Liver (tissue), 9 donors: ENCODE measurements around the gene ZNRF2. TPM values are rescaled to one million over a fixed set of nuclear protein-coding genes. Genes with fewer than 3 reads are reported as not detected.

Experiments used
- DNase-seq: peaks from one replicate; pipeline ENCODE4 v3.0.0-alpha.2; 2017; ENCODE audit warnings: low spot score
- H3K27ac ChIP-seq, 2 donors: one replicate each; pipeline ENCODE4 v1.7.0; 2013; ENCODE audit warnings: inconsistent platforms in 2 of 2, low read length in 2 of 2, control low read depth in 1 of 2, low read depth in 1 of 2, mild to moderate bottlenecking in 1 of 2
- H3K27me3 ChIP-seq, 4 donors: one replicate each; pipeline versions ENCODE4 v1.6.1 to v1.7.0; 2013; ENCODE audit warnings: low read length in 3 of 4, inconsistent platforms in 1 of 4, mild to moderate bottlenecking in 1 of 4, moderate library complexity in 1 of 4; ENCODE audit not compliant: control insufficient read depth in 4 of 4, insufficient read depth in 4 of 4
- H3K36me3 ChIP-seq, 4 donors: one replicate each; pipeline versions ENCODE4 v1.6.1 to v1.7.0; 2013; ENCODE audit warnings: low read length in 3 of 4, mild to moderate bottlenecking in 3 of 4, low read depth in 1 of 4, moderate library complexity in 1 of 4; ENCODE audit not compliant: control insufficient read depth in 4 of 4, insufficient read depth in 3 of 4
- H3K4me1 ChIP-seq, 4 donors: one replicate each; pipeline versions ENCODE4 v1.6.1 to v1.7.0; 2013; ENCODE audit warnings: low read length in 3 of 4, mild to moderate bottlenecking in 3 of 4, moderate library complexity in 1 of 4; ENCODE audit not compliant: control insufficient read depth in 4 of 4, insufficient read depth in 4 of 4
- H3K4me3 ChIP-seq, 3 donors: one replicate each; pipeline versions ENCODE4 v1.6.1 to v1.7.0; 2013; ENCODE audit warnings: low read length in 3 of 3, control low read depth in 1 of 3, low read depth in 1 of 3, mild to moderate bottlenecking in 1 of 3
- H3K9ac ChIP-seq, 2 donors: one replicate each; pipeline ENCODE4 v1.7.0; 2013; ENCODE audit warnings: low read length in 2 of 2, mild to moderate bottlenecking in 2 of 2, moderate library complexity in 2 of 2, control low read depth in 1 of 2, low read depth in 1 of 2
- H3K9me3 ChIP-seq, 4 donors: one replicate each; pipeline versions ENCODE4 v1.6.1 to v1.7.0; 2013; ENCODE audit warnings: low read length in 3 of 4; ENCODE audit not compliant: control insufficient read depth in 4 of 4
- ATF3 ChIP-seq: IDR thresholded peaks from 2 replicates; pipeline ENCODE4 v1.6.1; 2016; ENCODE audit warnings: antibody characterized with exemption
- CTCF ChIP-seq: fragments of 150-350 bp; IDR thresholded peaks from 2 replicates; pipeline ENCODE4 v1.5.1; 2017; ENCODE audit warnings: improper control_type of control experiment, low read depth, low read length; ENCODE audit not compliant: missing input control
- EGR1 ChIP-seq, 2 donors: IDR thresholded peaks; 2 replicates each; pipeline ENCODE4 v1.6.1; 2016 to 2018; ENCODE audit warnings: antibody characterized with exemption in 2 of 2, low read depth in 2 of 2
- FOXA1 ChIP-seq: IDR thresholded peaks from 2 replicates; pipeline ENCODE4 v1.6.1; 2016; ENCODE audit warnings: antibody characterized with exemption
- FOXA2 ChIP-seq: IDR thresholded peaks from 2 replicates; pipeline ENCODE4 v1.6.1; 2016; ENCODE audit warnings: antibody characterized with exemption
- GABPA ChIP-seq, 2 donors: IDR thresholded peaks in 1 of 2; conservative IDR thresholded peaks in 1 of 2; 2 replicates each; pipeline ENCODE4 v1.6.1; 2016; ENCODE audit warnings: antibody characterized with exemption in 2 of 2, mild to moderate bottlenecking in 1 of 2, moderate library complexity in 1 of 2
- HNF4A ChIP-seq, 2 donors: conservative IDR thresholded peaks; 2 replicates each; pipeline ENCODE4 v1.6.1; 2016; ENCODE audit warnings: antibody characterized with exemption in 2 of 2, mild to moderate bottlenecking in 2 of 2
- NR2F2 ChIP-seq: IDR thresholded peaks from 2 replicates; pipeline ENCODE4 v1.6.1; 2016; ENCODE audit warnings: antibody characterized with exemption
- RAD21 ChIP-seq, 2 donors: IDR thresholded peaks; 2 replicates each; pipeline ENCODE4 v1.6.1; 2016; ENCODE audit warnings: antibody characterized with exemption in 2 of 2, mild to moderate bottlenecking in 2 of 2
- RXRA ChIP-seq, 2 donors: IDR thresholded peaks; 2 replicates each; pipeline ENCODE4 v1.6.1; 2017 to 2018; ENCODE audit warnings: antibody characterized with exemption in 2 of 2, mild to moderate bottlenecking in 1 of 2
- SP1 ChIP-seq: IDR thresholded peaks from 2 replicates; pipeline ENCODE4 v1.6.1; 2018; ENCODE audit warnings: antibody characterized with exemption, mild to moderate bottlenecking
- TAF1 ChIP-seq: conservative IDR thresholded peaks from 2 replicates; pipeline ENCODE4 v1.6.1; 2016; ENCODE audit warnings: antibody characterized with exemption, mild to moderate bottlenecking
- YY1 ChIP-seq: IDR thresholded peaks from 2 replicates; pipeline ENCODE4 v1.6.1; 2016; ENCODE audit warnings: antibody characterized with exemption, mild to moderate bottlenecking
- WGBS: extraction: QIAGEN DNeasy Blood & Tissue Kit; methylation state at CpG from one replicate; pipeline ENCODE4 v1.1.7; 2013; 5-methylcytosine and 5-hydroxymethylcytosine counted together
- polyA plus RNA-seq, 2 donors: library from polyadenylated mRNA; stranded (reverse) in 1 of 2; unstranded in 1 of 2; fragments of 200-250 nt in 1 of 2; fragments of >200 nt in 1 of 2; fragmentation: Nextera tagmentation in 1 of 2; extraction: Ambion mirVana in 1 of 2; gene quantifications; one replicate each; pipeline versions ENCODE4 v1.2.1 to v1.2.3, GENCODE V29; 2013 to 2015
- total RNA-seq, 2 donors: library from RNA; depleted of rRNA; stranded (reverse); fragments of >200 nt; gene quantifications; one replicate each; pipeline ENCODE4 v1.2.3, GENCODE V29; 2014
- TF ChIP-seq, protein P1 (sequence below): IDR thresholded peaks from 2 replicates; pipeline ENCODE4 v1.6.1; 2016; ENCODE audit warnings: antibody characterized with exemption, mild to moderate bottlenecking
- TF ChIP-seq, protein P2 (sequence below): IDR thresholded peaks from 2 replicates; pipeline ENCODE4 v1.6.1; 2016; ENCODE audit warnings: antibody characterized with exemption
- TF ChIP-seq, protein P3 (sequence below): IDR thresholded peaks from 2 replicates; pipeline ENCODE4 v1.6.1; 2016; ENCODE audit warnings: antibody characterized with exemption
- donor health status: healthy.
- donor health status: healthy.
- donor health status: healthy.
- donor health status: healthy.
- donor health status: healthy.

Gene ZNRF2
- total and polyA plus RNA-seq, 4 donors: 6.9 to 30.0 (median 12.7) TPM

GRCh38 chr7:30331338-30331737, 46.9 kb downstream of the ZNRF2 start (continued):
- TF ChIP-seq, protein P1, sequence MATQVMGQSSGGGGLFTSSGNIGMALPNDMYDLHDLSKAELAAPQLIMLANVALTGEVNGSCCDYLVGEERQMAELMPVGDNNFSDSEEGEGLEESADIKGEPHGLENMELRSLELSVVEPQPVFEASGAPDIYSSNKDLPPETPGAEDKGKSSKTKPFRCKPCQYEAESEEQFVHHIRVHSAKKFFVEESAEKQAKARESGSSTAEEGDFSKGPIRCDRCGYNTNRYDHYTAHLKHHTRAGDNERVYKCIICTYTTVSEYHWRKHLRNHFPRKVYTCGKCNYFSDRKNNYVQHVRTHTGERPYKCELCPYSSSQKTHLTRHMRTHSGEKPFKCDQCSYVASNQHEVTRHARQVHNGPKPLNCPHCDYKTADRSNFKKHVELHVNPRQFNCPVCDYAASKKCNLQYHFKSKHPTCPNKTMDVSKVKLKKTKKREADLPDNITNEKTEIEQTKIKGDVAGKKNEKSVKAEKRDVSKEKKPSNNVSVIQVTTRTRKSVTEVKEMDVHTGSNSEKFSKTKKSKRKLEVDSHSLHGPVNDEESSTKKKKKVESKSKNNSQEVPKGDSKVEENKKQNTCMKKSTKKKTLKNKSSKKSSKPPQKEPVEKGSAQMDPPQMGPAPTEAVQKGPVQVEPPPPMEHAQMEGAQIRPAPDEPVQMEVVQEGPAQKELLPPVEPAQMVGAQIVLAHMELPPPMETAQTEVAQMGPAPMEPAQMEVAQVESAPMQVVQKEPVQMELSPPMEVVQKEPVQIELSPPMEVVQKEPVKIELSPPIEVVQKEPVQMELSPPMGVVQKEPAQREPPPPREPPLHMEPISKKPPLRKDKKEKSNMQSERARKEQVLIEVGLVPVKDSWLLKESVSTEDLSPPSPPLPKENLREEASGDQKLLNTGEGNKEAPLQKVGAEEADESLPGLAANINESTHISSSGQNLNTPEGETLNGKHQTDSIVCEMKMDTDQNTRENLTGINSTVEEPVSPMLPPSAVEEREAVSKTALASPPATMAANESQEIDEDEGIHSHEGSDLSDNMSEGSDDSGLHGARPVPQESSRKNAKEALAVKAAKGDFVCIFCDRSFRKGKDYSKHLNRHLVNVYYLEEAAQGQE: no peak
- TF ChIP-seq ATF3: no peak
- TF ChIP-seq, protein P2, sequence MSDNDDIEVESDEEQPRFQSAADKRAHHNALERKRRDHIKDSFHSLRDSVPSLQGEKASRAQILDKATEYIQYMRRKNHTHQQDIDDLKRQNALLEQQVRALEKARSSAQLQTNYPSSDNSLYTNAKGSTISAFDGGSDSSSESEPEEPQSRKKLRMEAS: no peak
- TF ChIP-seq GABPA (IDR thresholded peaks at IDR 0.05 in 1 of 2, conservative IDR thresholded peaks at IDR 0.05 in 1 of 2): no peak
- TF ChIP-seq SP1: no peak
- TF ChIP-seq TAF1: no peak

DNA sequence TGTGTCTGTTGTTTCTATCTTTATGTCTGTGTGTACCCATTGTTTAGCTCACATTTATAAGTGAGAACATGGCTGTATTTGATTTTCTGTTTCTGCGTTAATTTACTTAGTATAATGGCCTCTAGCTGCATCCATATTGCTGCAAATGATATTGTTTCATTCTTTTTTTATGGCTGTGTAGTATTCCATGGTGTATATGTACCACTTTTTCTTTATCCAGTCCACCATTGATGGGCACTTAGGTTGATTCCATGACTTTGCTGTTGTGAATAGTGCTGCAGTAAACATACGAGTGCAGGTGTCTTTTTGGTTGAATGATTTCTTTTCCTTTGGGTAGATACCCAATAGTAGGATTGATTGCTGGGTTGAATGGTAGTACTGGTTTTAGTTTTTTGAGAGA, 48.2 kb downstream of the ZNRF2 start:
- H3K36me3 ChIP-seq: no peaks in the 10 kb centered on the region
- DNase-seq: no peak
- no peaks in the 10 kb centered on the region for H3K9me3 ChIP-seq
- WGBS: 96% methylated on average over 2 of the region's 2 CpGs
- H3K27ac ChIP-seq: no peak overlapping the region
- TF ChIP-seq YY1: no peak
- TF ChIP-seq RXRA (IDR thresholded peaks at IDR 0.05): no peak
- TF ChIP-seq, protein P3, sequence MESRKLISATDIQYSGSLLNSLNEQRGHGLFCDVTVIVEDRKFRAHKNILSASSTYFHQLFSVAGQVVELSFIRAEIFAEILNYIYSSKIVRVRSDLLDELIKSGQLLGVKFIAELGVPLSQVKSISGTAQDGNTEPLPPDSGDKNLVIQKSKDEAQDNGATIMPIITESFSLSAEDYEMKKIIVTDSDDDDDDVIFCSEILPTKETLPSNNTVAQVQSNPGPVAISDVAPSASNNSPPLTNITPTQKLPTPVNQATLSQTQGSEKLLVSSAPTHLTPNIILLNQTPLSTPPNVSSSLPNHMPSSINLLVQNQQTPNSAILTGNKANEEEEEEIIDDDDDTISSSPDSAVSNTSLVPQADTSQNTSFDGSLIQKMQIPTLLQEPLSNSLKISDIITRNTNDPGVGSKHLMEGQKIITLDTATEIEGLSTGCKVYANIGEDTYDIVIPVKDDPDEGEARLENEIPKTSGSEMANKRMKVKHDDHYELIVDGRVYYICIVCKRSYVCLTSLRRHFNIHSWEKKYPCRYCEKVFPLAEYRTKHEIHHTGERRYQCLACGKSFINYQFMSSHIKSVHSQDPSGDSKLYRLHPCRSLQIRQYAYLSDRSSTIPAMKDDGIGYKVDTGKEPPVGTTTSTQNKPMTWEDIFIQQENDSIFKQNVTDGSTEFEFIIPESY: no peak
- no peak for TF ChIP-seq HNF4A (conservative IDR thresholded peaks at IDR 0.05)
- TF ChIP-seq CTCF: no peak
- TF ChIP-seq ATF3: no peak
- no peak for TF ChIP-seq RAD21 (IDR thresholded peaks at IDR 0.05)
- TF ChIP-seq, protein P2: no peak
- no peak for TF ChIP-seq SP1
- no peak for TF ChIP-seq FOXA1
- TF ChIP-seq, protein P1: no peak
- TF ChIP-seq FOXA2: no peak
- TF ChIP-seq NR2F2: no peak
- TF ChIP-seq TAF1: no peak
- TF ChIP-seq EGR1 (IDR thresholded peaks at IDR 0.05; ENCODE audit: low read depth in 2 of 2): no peak
- no peaks in the 10 kb centered on the region for H3K27me3 ChIP-seq
- H3K4me1 ChIP-seq: peaks cover 2 to 6% (median 3%) of the 10 kb centered on the region in 4 donors
- no peak overlapping the region for H3K4me3 ChIP-seq
- H3K9ac ChIP-seq: no peak overlapping the region
